DND-41 (cell line): ENCODE data around the gene DLGAP1.

ENCODE experiments used
- ATAC-seq: fragments of 200-7000 bp; cut with Tn5 transposase; 3 replicates; pipeline ENCODE4 v1.9.1; 2021; ENCODE audit warnings: low read depth; ENCODE audit not compliant: insufficient read depth
- DNase-seq: peaks from one replicate; pipeline ENCODE4 v3.0.0-alpha.2; 2020
- H2AFZ ChIP-seq: 2 replicates; pipeline ENCODE4 v1.6.0; 2012; ENCODE audit warnings: low read depth, low read length
- H3K27ac ChIP-seq: 2 replicates; pipeline ENCODE4 v1.5.1; 2012; ENCODE audit warnings: low read length, inconsistent platforms
- H3K27me3 ChIP-seq: fragments of 200-600 bp; sonication (generic); 2 replicates; pipeline ENCODE4 v1.6.0; 2012; ENCODE audit warnings: low read length, mild to moderate bottlenecking, inconsistent platforms; ENCODE audit not compliant: insufficient read depth, poor library complexity
- H3K36me3 ChIP-seq: 2 replicates; pipeline ENCODE4 v1.5.1; 2012; ENCODE audit warnings: low read length, inconsistent platforms; ENCODE audit not compliant: insufficient read depth
- H3K4me1 ChIP-seq: 2 replicates; pipeline ENCODE4 v1.5.1; 2012; ENCODE audit warnings: mild to moderate bottlenecking, low read length; ENCODE audit not compliant: insufficient read depth
- H3K4me2 ChIP-seq: 2 replicates; pipeline ENCODE4 v1.6.0; 2012; ENCODE audit warnings: mild to moderate bottlenecking, moderate library complexity, low read length, inconsistent platforms; ENCODE audit not compliant: insufficient read depth
- H3K4me3 ChIP-seq, 2 experiments: fragments of 200-600 bp in 1 of 2; shearing (Covaris generic) in 1 of 2; 2 replicates each; pipeline ENCODE4 v1.5.1; 2012 to 2016; ENCODE audit warnings: inconsistent platforms in 2 of 2, low read length in 2 of 2, mild to moderate bottlenecking in 2 of 2, low read depth in 1 of 2, moderate library complexity in 1 of 2
- H3K79me2 ChIP-seq: 2 replicates; pipeline ENCODE4 v1.6.0; 2012; ENCODE audit warnings: low read length, inconsistent platforms; ENCODE audit not compliant: insufficient read depth
- H3K9ac ChIP-seq: 2 replicates; pipeline ENCODE4 v1.6.0; 2012; ENCODE audit warnings: low read depth, mild to moderate bottlenecking, inconsistent platforms, low read length, moderate library complexity
- H3K9me3 ChIP-seq: 2 replicates; pipeline ENCODE4 v1.5.1; 2012; ENCODE audit warnings: low read length, moderate library complexity, mild to moderate bottlenecking, inconsistent platforms; ENCODE audit not compliant: insufficient read depth, severe bottlenecking
- H4K20me1 ChIP-seq: 2 replicates; pipeline ENCODE4 v1.6.0; 2012; ENCODE audit warnings: low read length; ENCODE audit not compliant: insufficient read depth
- EZH2 ChIP-seq: IDR thresholded peaks from 3 replicates; pipeline ENCODE4 v1.6.1; 2012; ENCODE audit warnings: borderline replicate concordance, low read depth, mild to moderate bottlenecking, moderate library complexity, low read length, inconsistent platforms; ENCODE audit not compliant: severe bottlenecking
- TF ChIP-seq, protein P1 (sequence below): IDR thresholded peaks from 2 replicates; pipeline ENCODE4 v1.5.1; 2012; ENCODE audit warnings: borderline replicate concordance, low read length, moderate library complexity, mild to moderate bottlenecking; ENCODE audit not compliant: poor library complexity, severe bottlenecking; ENCODE audit errors: extremely low read depth

DLGAP1 gene

DNA sequence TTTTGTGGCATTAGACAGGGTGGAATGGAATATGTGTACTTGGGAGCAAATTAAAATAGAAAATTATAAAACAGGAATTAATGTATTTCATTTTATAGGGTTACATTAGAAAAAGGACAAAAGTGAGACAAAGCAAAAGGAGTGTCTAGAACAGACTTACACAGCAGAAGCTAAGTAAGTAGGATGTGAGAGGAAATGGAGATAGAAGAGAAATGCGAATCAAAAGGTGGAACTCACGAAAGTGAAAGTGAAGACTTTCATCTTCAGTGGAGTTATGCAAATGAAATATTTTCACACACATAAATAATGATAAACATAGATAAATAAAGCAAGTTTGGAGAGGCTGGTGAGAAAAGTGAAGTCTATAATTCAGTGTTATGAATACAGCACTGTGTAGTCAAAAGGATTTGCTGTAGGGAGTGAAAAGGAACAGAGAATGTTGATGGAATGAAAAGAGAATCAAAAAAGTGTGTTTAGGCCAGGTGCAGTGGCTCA is 94.8 kb downstream of the DLGAP1 start:
- DNase-seq (no peak), ATAC-seq (no peak)
- no peak for TF ChIP-seq EZH2
- TF ChIP-seq, protein P1, sequence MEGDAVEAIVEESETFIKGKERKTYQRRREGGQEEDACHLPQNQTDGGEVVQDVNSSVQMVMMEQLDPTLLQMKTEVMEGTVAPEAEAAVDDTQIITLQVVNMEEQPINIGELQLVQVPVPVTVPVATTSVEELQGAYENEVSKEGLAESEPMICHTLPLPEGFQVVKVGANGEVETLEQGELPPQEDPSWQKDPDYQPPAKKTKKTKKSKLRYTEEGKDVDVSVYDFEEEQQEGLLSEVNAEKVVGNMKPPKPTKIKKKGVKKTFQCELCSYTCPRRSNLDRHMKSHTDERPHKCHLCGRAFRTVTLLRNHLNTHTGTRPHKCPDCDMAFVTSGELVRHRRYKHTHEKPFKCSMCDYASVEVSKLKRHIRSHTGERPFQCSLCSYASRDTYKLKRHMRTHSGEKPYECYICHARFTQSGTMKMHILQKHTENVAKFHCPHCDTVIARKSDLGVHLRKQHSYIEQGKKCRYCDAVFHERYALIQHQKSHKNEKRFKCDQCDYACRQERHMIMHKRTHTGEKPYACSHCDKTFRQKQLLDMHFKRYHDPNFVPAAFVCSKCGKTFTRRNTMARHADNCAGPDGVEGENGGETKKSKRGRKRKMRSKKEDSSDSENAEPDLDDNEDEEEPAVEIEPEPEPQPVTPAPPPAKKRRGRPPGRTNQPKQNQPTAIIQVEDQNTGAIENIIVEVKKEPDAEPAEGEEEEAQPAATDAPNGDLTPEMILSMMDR: no peak
- Histone ChIP-seq H3K9me3 (peaks cover 3% of the 10 kb centered on the region), H3K9ac (no peak overlapping the region), H3K4me1 (no peaks in the 10 kb centered on the region), H3K4me2 (no peak overlapping the region), H3K36me3 (no peaks in the 10 kb centered on the region), H3K27ac (no peak overlapping the region), H3K4me3 (no peak overlapping the region), H2AFZ (no peak overlapping the region), H3K79me2 (no peaks in the 10 kb centered on the region), H3K27me3 (no peaks in the 10 kb centered on the region), H4K20me1 (no peaks in the 10 kb centered on the region)

GRCh38 chr18:4358618-4359017 is 96.5 kb downstream of the DLGAP1 start:
- Histone ChIP-seq H3K9ac (no peak overlapping the region), H3K4me2 (no peak overlapping the region), H3K9me3 (peaks cover 3% of the 10 kb centered on the region), H3K36me3 (no peaks in the 10 kb centered on the region), H4K20me1 (no peaks in the 10 kb centered on the region), H3K79me2 (no peaks in the 10 kb centered on the region), H3K27me3 (no peaks in the 10 kb centered on the region), H3K4me3 (no peak overlapping the region), H2AFZ (no peak overlapping the region), H3K27ac (no peak overlapping the region), H3K4me1 (no peaks in the 10 kb centered on the region)
- TF ChIP-seq EZH2: no peak
- TF ChIP-seq, protein P1: no peak
- ATAC-seq (no peak), DNase-seq (no peak)

- TF ChIP-seq EZH2: no peak
- TF ChIP-seq, protein P1: no peak
- H3K4me3 ChIP-seq: no peak overlapping the region
- H3K27ac ChIP-seq: no peak overlapping the region
These were observed 97.5 kb downstream of the DLGAP1 start for GRCh38 chr18:4357579-4357978.

GRCh38 chr18:4356929-4357328 is 98.2 kb downstream of the DLGAP1 start:
- ATAC-seq: no peak
- DNase-seq: no peak

More at GRCh38 chr18:4357579-4357978, 97.5 kb downstream of the DLGAP1 start:
- Histone ChIP-seq H3K36me3 (no peaks in the 10 kb centered on the region), H3K9ac (no peak overlapping the region), H2AFZ (no peak overlapping the region), H3K27me3 (peaks cover 5% of the 10 kb centered on the region), H4K20me1 (no peaks in the 10 kb centered on the region), H3K9me3 (no peaks in the 10 kb centered on the region), H3K4me1 (no peaks in the 10 kb centered on the region), H3K4me2 (no peak overlapping the region), H3K79me2 (no peaks in the 10 kb centered on the region)
- DNase-seq (no peak), ATAC-seq (no peak)

More at GRCh38 chr18:4356929-4357328, 98.2 kb downstream of the DLGAP1 start:
- H3K27me3 ChIP-seq: peaks cover 6% of the 10 kb centered on the region
- no peak for TF ChIP-seq EZH2
- TF ChIP-seq, protein P1: no peak
- H2AFZ ChIP-seq: no peak overlapping the region
- no peak overlapping the region for H3K4me2 ChIP-seq
- no peaks in the 10 kb centered on the region for H3K9me3 ChIP-seq
- H4K20me1 ChIP-seq: no peaks in the 10 kb centered on the region
- H3K27ac ChIP-seq: no peak overlapping the region
- H3K4me1 ChIP-seq: no peaks in the 10 kb centered on the region
- no peaks in the 10 kb centered on the region for H3K36me3 ChIP-seq
- no peak overlapping the region for H3K4me3 ChIP-seq
- H3K79me2 ChIP-seq: no peaks in the 10 kb centered on the region
- no peak overlapping the region for H3K9ac ChIP-seq
